Subcutaneous abdominal adipose tissue (tissue), 5 donors: ENCODE measurements around the gene ATG9A.
A peak's percentile ranks its signal among the peaks of the same experiment; 100 is the strongest.

Experiments used
- H3K27ac ChIP-seq: one replicate; pipeline ENCODE4 v1.7.0; 2013; ENCODE audit warnings: low read depth, mild to moderate bottlenecking, inconsistent platforms, low read length, moderate library complexity
- H3K27me3 ChIP-seq, 5 donors: one replicate each; pipeline ENCODE4 v1.7.0; 2013; ENCODE audit warnings: low read length in 5 of 5, inconsistent platforms in 1 of 5; ENCODE audit not compliant: control insufficient read depth in 5 of 5, insufficient read depth in 4 of 5
- H3K36me3 ChIP-seq, 5 donors: one replicate each; pipeline ENCODE4 v1.7.0; 2013; ENCODE audit warnings: low read length in 5 of 5; ENCODE audit not compliant: control insufficient read depth in 5 of 5, insufficient read depth in 5 of 5
- H3K4me1 ChIP-seq, 5 donors: one replicate each; pipeline ENCODE4 v1.7.0; 2013; ENCODE audit warnings: low read length in 5 of 5, mild to moderate bottlenecking in 3 of 5, moderate library complexity in 1 of 5; ENCODE audit not compliant: control insufficient read depth in 5 of 5, insufficient read depth in 5 of 5
- H3K4me3 ChIP-seq, 5 donors: one replicate each; pipeline ENCODE4 v1.7.0; 2013; ENCODE audit warnings: low read length in 5 of 5, low read depth in 1 of 5
- H3K9ac ChIP-seq, 5 donors: one replicate each; pipeline ENCODE4 v1.7.0; 2013; ENCODE audit warnings: low read length in 5 of 5, mild to moderate bottlenecking in 4 of 5, moderate library complexity in 3 of 5
- H3K9me3 ChIP-seq, 5 donors: one replicate each; pipeline ENCODE4 v1.7.0; 2013; ENCODE audit warnings: low read length in 5 of 5; ENCODE audit not compliant: control insufficient read depth in 5 of 5
- donor health status: healthy.
- donor health status: healthy.
- donor health status: healthy.
- donor health status: healthy.
- donor health status: healthy.

ATG9A gene

GRCh38 chr2:219229305-219230058, at the start of gene ATG9A, which contains the start of gene ANKZF1:
Gene ATG9A (minus strand): TSS chr2:219229636. CDS start chr2:219228024, 1,612 bp downstream.
Gene ANKZF1 (plus strand): TSS chr2:219229806. CDS start chr2:219230258, 452 bp downstream.
- Histone ChIP-seq H3K4me3 (peak within 1 kb of the TSS; percentile 76 to 98 (median 83)), H3K4me1 (peaks cover 5 to 40% (median 27%) of the 10 kb centered on the region in 5 donors), H3K9ac (peak within 1 kb of the TSS; percentile 80 to 98 (median 91)), H3K27me3 (no peaks in the 10 kb centered on the region), H3K27ac (peak within 1 kb of the TSS; percentile 89), H3K9me3 (no peaks in the 10 kb centered on the region), H3K36me3 (peaks cover 17 to 53% (median 45%) of the 10 kb centered on the region in 5 donors)

GRCh38 chr2:219278655-219279150, 49.3 kb upstream of the ATG9A start:
- Histone ChIP-seq H3K9me3 (no peaks in the 10 kb centered on the region), H3K36me3 (peaks cover 0 to 34% (median 32%) of the 10 kb centered on the region in 5 donors), H3K4me3 (peak overlapping the region; percentile 43 to 82 (median 63)), H3K27me3 (no peaks in the 10 kb centered on the region), H3K9ac (peak overlapping the region; percentile 64 to 82 (median 78)), H3K4me1 (peaks cover 6 to 30% (median 26%) of the 10 kb centered on the region in 5 donors), H3K27ac (peak overlapping the region; percentile 95)

- Histone ChIP-seq H3K4me3 (peak overlapping the region; percentile 14 to 60 (median 44)), H3K36me3 (peaks cover 0 to 27% (median 25%) of the 10 kb centered on the region in 5 donors), H3K9ac (peak overlapping the region; percentile 64 to 82 (median 78)), H3K9me3 (no peaks in the 10 kb centered on the region), H3K4me1 (peaks cover 6 to 30% (median 26%) of the 10 kb centered on the region in 5 donors), H3K27me3 (peaks cover 0 to 2% (median 0%) of the 10 kb centered on the region in 5 donors), H3K27ac (peak overlapping the region; percentile 95)
Observed at GRCh38 chr2:219277703-219278654, 48.5 kb upstream of the ATG9A start.

GRCh38 chr2:219274361-219274921, 45.0 kb upstream of the ATG9A start:
- Histone ChIP-seq H3K9ac (no peak overlapping the region), H3K36me3 (no peaks in the 10 kb centered on the region), H3K27me3 (peaks cover 0 to 5% (median 2%) of the 10 kb centered on the region in 5 donors), H3K4me3 (no peak overlapping the region), H3K27ac (no peak overlapping the region), H3K4me1 (peaks cover 4 to 16% (median 13%) of the 10 kb centered on the region in 5 donors), H3K9me3 (no peaks in the 10 kb centered on the region)

GRCh38 chr2:219273937-219274336, 44.5 kb upstream of the ATG9A start:
- Histone ChIP-seq H3K27me3 (peaks cover 0 to 5% (median 2%) of the 10 kb centered on the region in 5 donors), H3K9me3 (no peaks in the 10 kb centered on the region)

GRCh38 chr2:219272995-219273394, 43.6 kb upstream of the ATG9A start:
- Histone ChIP-seq H3K9ac (no peak overlapping the region), H3K4me3 (no peak overlapping the region), H3K9me3 (no peaks in the 10 kb centered on the region), H3K36me3 (no peaks in the 10 kb centered on the region), H3K27ac (no peak overlapping the region), H3K4me1 (peaks cover 2 to 6% (median 3%) of the 10 kb centered on the region in 5 donors), H3K27me3 (peaks cover 0 to 5% (median 2%) of the 10 kb centered on the region in 5 donors)

More at GRCh38 chr2:219273937-219274336, 44.5 kb upstream of the ATG9A start:
- H3K4me3 ChIP-seq, result no peak overlapping the region
- peaks cover 4 to 15% (median 12%) of the 10 kb centered on the region in 5 donors for H3K4me1 ChIP-seq
- H3K36me3 ChIP-seq, result no peaks in the 10 kb centered on the region
- H3K9ac ChIP-seq, result no peak overlapping the region
- H3K27ac ChIP-seq, result no peak overlapping the region

- no peak overlapping the region for H3K9ac ChIP-seq
- no peak overlapping the region for H3K27ac ChIP-seq
- H3K4me1 ChIP-seq, result no peaks in the 10 kb centered on the region
Observed at GRCh38 chr2:219272356-219272755, 42.9 kb upstream of the ATG9A start.

GRCh38 chr2:219271021-219271420, 41.6 kb upstream of the ATG9A start:
- Histone ChIP-seq H3K27ac (no peak overlapping the region), H3K9ac (no peak overlapping the region), H3K4me3 (no peak overlapping the region), H3K4me1 (no peaks in the 10 kb centered on the region), H3K36me3 (no peaks in the 10 kb centered on the region), H3K27me3 (peaks cover 0 to 5% (median 2%) of the 10 kb centered on the region in 5 donors), H3K9me3 (no peaks in the 10 kb centered on the region)

More at GRCh38 chr2:219272356-219272755, 42.9 kb upstream of the ATG9A start:
- Histone ChIP-seq H3K4me3 (no peak overlapping the region), H3K9me3 (no peaks in the 10 kb centered on the region), H3K27me3 (peaks cover 0 to 5% (median 2%) of the 10 kb centered on the region in 5 donors), H3K36me3 (no peaks in the 10 kb centered on the region)

- no peaks in the 10 kb centered on the region for H3K36me3 ChIP-seq
- no peak overlapping the region for H3K27ac ChIP-seq
- H3K4me1 ChIP-seq, result no peaks in the 10 kb centered on the region
- H3K4me3 ChIP-seq, result no peak overlapping the region
- H3K9ac ChIP-seq, result no peak overlapping the region
- H3K9me3 ChIP-seq, result no peaks in the 10 kb centered on the region
- H3K27me3 ChIP-seq, result peaks cover 0 to 5% (median 2%) of the 10 kb centered on the region in 5 donors
Observed at GRCh38 chr2:219270055-219270372, 40.6 kb upstream of the ATG9A start.
